ENCODE measurements around the gene DPP4.

The DPP4 gene

GRCh38 chr2:161999321-161999720, 74.7 kb downstream of the DPP4 start:
- H2BK12ac ChIP-seq (ENCODE audit: low read length), result no peak overlapping the region
- no peak overlapping the region for H2AFZ ChIP-seq (ENCODE audit: insufficient read depth, low read length, poor library complexity)
- no peak overlapping the region for H3K4ac ChIP-seq (ENCODE audit: low read depth, low read length)
- H4K12ac ChIP-seq (ENCODE audit: low read depth, low read length), result no peak overlapping the region
- H3K27me3 ChIP-seq (ENCODE audit: insufficient read depth, low read length), result no peaks in the 10 kb centered on the region
- no peaks in the 10 kb centered on the region for H3K79me2 ChIP-seq (ENCODE audit: control insufficient read depth, insufficient read depth, low read length, poor library complexity)
- no peaks in the 10 kb centered on the region for H3K4me1 ChIP-seq (ENCODE audit: control insufficient read depth in 1 of 2, insufficient read depth in 2 of 2, low read length in 2 of 2)
- WGBS (ENCODE audit: extremely low coverage, insufficient coverage, insufficient read length), result no CpG with 5 or more reads among the region's 6 CpGs
- H3K36me3 ChIP-seq (ENCODE audit: control insufficient read depth in 1 of 2, insufficient read depth in 2 of 2, low read length in 2 of 2), result no peaks in the 10 kb centered on the region
- H2AK5ac ChIP-seq (ENCODE audit: low read length), result no peak overlapping the region
- H3K14ac ChIP-seq (ENCODE audit: low read length), result no peak overlapping the region
- no peak overlapping the region for H2BK120ac ChIP-seq (ENCODE audit: insufficient read depth, low read length, poor library complexity)
- no peak overlapping the region for H3K9ac ChIP-seq (ENCODE audit: low read length)
- no peak overlapping the region for H3K23ac ChIP-seq (ENCODE audit: low read length)
- H3K79me1 ChIP-seq (ENCODE audit: low read length), result no peaks in the 10 kb centered on the region
- H3K4me2 ChIP-seq (ENCODE audit: low read length), result no peak overlapping the region
- no peak overlapping the region for H4K8ac ChIP-seq (ENCODE audit: low read depth, low read length)
- DNase-seq, result no peak
- no peak overlapping the region for H3K27ac ChIP-seq (ENCODE audit: low read depth, low read length)
- H4K91ac ChIP-seq (ENCODE audit: low read depth, low read length), result no peak overlapping the region
- no peak overlapping the region for H2BK5ac ChIP-seq (ENCODE audit: low read depth, low read length, poor library complexity)
- no peak overlapping the region for H3K18ac ChIP-seq (ENCODE audit: low read length)
- H3K4me3 ChIP-seq (ENCODE audit: low read depth, low read length), result no peak overlapping the region
- no peaks in the 10 kb centered on the region for H3K9me3 ChIP-seq (ENCODE audit: insufficient read depth, low read depth, low read length)

- Histone ChIP-seq H4K91ac (ENCODE audit: low read depth, low read length) (no peak overlapping the region), H3K27me3 (ENCODE audit: insufficient read depth, low read length) (no peaks in the 10 kb centered on the region), H4K12ac (ENCODE audit: low read depth, low read length) (no peak overlapping the region), H3K79me2 (ENCODE audit: control insufficient read depth, insufficient read depth, low read length, poor library complexity) (no peaks in the 10 kb centered on the region), H3K9me3 (ENCODE audit: insufficient read depth, low read depth, low read length) (no peaks in the 10 kb centered on the region), H2AK5ac (ENCODE audit: low read length) (no peak overlapping the region), H3K27ac (ENCODE audit: low read depth, low read length) (no peak overlapping the region), H3K4ac (ENCODE audit: low read depth, low read length) (no peak overlapping the region), H2BK120ac (ENCODE audit: insufficient read depth, low read length, poor library complexity) (no peak overlapping the region), H2BK5ac (ENCODE audit: low read depth, low read length, poor library complexity) (no peak overlapping the region), H3K23ac (ENCODE audit: low read length) (no peak overlapping the region), H2BK12ac (ENCODE audit: low read length) (no peak overlapping the region), H3K9ac (ENCODE audit: low read length) (no peak overlapping the region), H3K4me1 (ENCODE audit: control insufficient read depth in 1 of 2, insufficient read depth in 2 of 2, low read length in 2 of 2) (no peaks in the 10 kb centered on the region), H3K79me1 (ENCODE audit: low read length) (no peaks in the 10 kb centered on the region), H3K36me3 (ENCODE audit: control insufficient read depth in 1 of 2, insufficient read depth in 2 of 2, low read length in 2 of 2) (no peaks in the 10 kb centered on the region), H3K4me2 (ENCODE audit: low read length) (no peak overlapping the region), H3K18ac (ENCODE audit: low read length) (no peak overlapping the region), H3K4me3 (ENCODE audit: low read depth, low read length) (no peak overlapping the region), H2AFZ (ENCODE audit: insufficient read depth, low read length, poor library complexity) (no peak overlapping the region), H3K14ac (ENCODE audit: low read length) (no peak overlapping the region), H4K8ac (ENCODE audit: low read depth, low read length) (no peak overlapping the region)
- no CpG with 5 or more reads among the region's 1 CpG for WGBS (ENCODE audit: extremely low coverage, insufficient coverage, insufficient read length)
- DNase-seq, result no peak
Measured at GRCh38 chr2:161998857-161999256, 75.2 kb downstream of the DPP4 start.

GRCh38 chr2:161997916-161998471, 76.0 kb downstream of the DPP4 start:
- Histone ChIP-seq H3K18ac (ENCODE audit: low read length) (no peak overlapping the region), H2AK5ac (ENCODE audit: low read length) (no peak overlapping the region), H3K4me2 (ENCODE audit: low read length) (no peak overlapping the region), H3K36me3 (ENCODE audit: control insufficient read depth in 1 of 2, insufficient read depth in 2 of 2, low read length in 2 of 2) (no peaks in the 10 kb centered on the region), H2BK12ac (ENCODE audit: low read length) (no peak overlapping the region), H3K79me1 (ENCODE audit: low read length) (no peaks in the 10 kb centered on the region), H3K14ac (ENCODE audit: low read length) (no peak overlapping the region), H3K27me3 (ENCODE audit: insufficient read depth, low read length) (no peaks in the 10 kb centered on the region), H2BK5ac (ENCODE audit: low read depth, low read length, poor library complexity) (no peak overlapping the region), H3K4ac (ENCODE audit: low read depth, low read length) (no peak overlapping the region), H3K27ac (ENCODE audit: low read depth, low read length) (no peak overlapping the region), H3K4me1 (ENCODE audit: control insufficient read depth in 1 of 2, insufficient read depth in 2 of 2, low read length in 2 of 2) (no peaks in the 10 kb centered on the region), H2BK120ac (ENCODE audit: insufficient read depth, low read length, poor library complexity) (no peak overlapping the region), H4K8ac (ENCODE audit: low read depth, low read length) (no peak overlapping the region), H4K12ac (ENCODE audit: low read depth, low read length) (no peak overlapping the region), H3K79me2 (ENCODE audit: control insufficient read depth, insufficient read depth, low read length, poor library complexity) (no peaks in the 10 kb centered on the region), H3K4me3 (ENCODE audit: low read depth, low read length) (no peak overlapping the region), H4K91ac (ENCODE audit: low read depth, low read length) (no peak overlapping the region), H2AFZ (ENCODE audit: insufficient read depth, low read length, poor library complexity) (no peak overlapping the region), H3K23ac (ENCODE audit: low read length) (no peak overlapping the region), H3K9ac (ENCODE audit: low read length) (no peak overlapping the region), H3K9me3 (ENCODE audit: insufficient read depth, low read depth, low read length) (no peaks in the 10 kb centered on the region)
- DNase-seq, result no peak
- WGBS (ENCODE audit: extremely low coverage, insufficient coverage, insufficient read length), result no CpG with 5 or more reads among the region's 9 CpGs

GRCh38 chr2:161995553-161996016, 78.4 kb downstream of the DPP4 start:
- no peak overlapping the region for H3K4ac ChIP-seq (ENCODE audit: low read depth, low read length)
- no peak overlapping the region for H3K18ac ChIP-seq (ENCODE audit: low read length)
- no peaks in the 10 kb centered on the region for H3K79me2 ChIP-seq (ENCODE audit: control insufficient read depth, insufficient read depth, low read length, poor library complexity)
- no peak for DNase-seq
- H3K36me3 ChIP-seq (ENCODE audit: control insufficient read depth in 1 of 2, insufficient read depth in 2 of 2, low read length in 2 of 2), result no peaks in the 10 kb centered on the region
- no peak overlapping the region for H3K4me2 ChIP-seq (ENCODE audit: low read length)
- no peak overlapping the region for H4K91ac ChIP-seq (ENCODE audit: low read depth, low read length)
- H3K4me3 ChIP-seq (ENCODE audit: low read depth, low read length), result no peak overlapping the region
- no peak overlapping the region for H2BK120ac ChIP-seq (ENCODE audit: insufficient read depth, low read length, poor library complexity)
- H3K9ac ChIP-seq (ENCODE audit: low read length), result no peak overlapping the region
- no peak overlapping the region for H3K23ac ChIP-seq (ENCODE audit: low read length)
- no peak overlapping the region for H2BK12ac ChIP-seq (ENCODE audit: low read length)
- no peak overlapping the region for H3K14ac ChIP-seq (ENCODE audit: low read length)
- H3K27me3 ChIP-seq (ENCODE audit: insufficient read depth, low read length), result no peaks in the 10 kb centered on the region
- no peak overlapping the region for H3K27ac ChIP-seq (ENCODE audit: low read depth, low read length)
- H2BK5ac ChIP-seq (ENCODE audit: low read depth, low read length, poor library complexity), result no peak overlapping the region
- no peak overlapping the region for H4K12ac ChIP-seq (ENCODE audit: low read depth, low read length)
- H3K79me1 ChIP-seq (ENCODE audit: low read length), result no peaks in the 10 kb centered on the region
- H3K9me3 ChIP-seq (ENCODE audit: insufficient read depth, low read depth, low read length), result no peaks in the 10 kb centered on the region
- H4K8ac ChIP-seq (ENCODE audit: low read depth, low read length), result no peak overlapping the region
- no peaks in the 10 kb centered on the region for H3K4me1 ChIP-seq (ENCODE audit: control insufficient read depth in 1 of 2, insufficient read depth in 2 of 2, low read length in 2 of 2)
- H2AK5ac ChIP-seq (ENCODE audit: low read length), result no peak overlapping the region
- no peak overlapping the region for H2AFZ ChIP-seq (ENCODE audit: insufficient read depth, low read length, poor library complexity)
